ENCODE measurements around the gene ZC3H12D.
"Not testable (repeated sequence)": the region's sequence is repeated elsewhere in the genome, so short reads cannot be mapped to it uniquely, and the experiment has no call there.

DNA sequence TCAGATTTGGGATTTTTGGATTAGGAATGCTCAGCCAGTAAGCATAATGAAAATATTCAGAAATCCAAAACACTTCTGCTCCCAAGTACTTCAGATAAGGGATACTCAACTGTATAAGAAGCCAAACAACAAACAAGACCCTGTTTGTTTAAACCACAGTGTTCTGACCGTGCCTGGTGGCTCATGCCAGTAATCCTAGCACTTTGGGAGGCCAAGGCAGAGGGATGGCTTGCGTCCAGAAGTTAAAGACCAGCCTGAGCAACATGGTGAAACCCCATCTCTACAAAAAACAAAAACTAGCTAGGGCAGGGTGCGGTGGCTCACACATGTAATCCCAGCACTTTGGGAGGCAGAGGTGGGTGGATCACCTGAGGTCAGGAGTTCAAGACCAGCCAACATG lies 24.6 kb downstream of the ZC3H12D start:
- not testable (repeated sequence) for TF ChIP-seq EP300, POLR2A (IDR thresholded peaks at IDR 0.05)
- TF ChIP-seq, protein P1, sequence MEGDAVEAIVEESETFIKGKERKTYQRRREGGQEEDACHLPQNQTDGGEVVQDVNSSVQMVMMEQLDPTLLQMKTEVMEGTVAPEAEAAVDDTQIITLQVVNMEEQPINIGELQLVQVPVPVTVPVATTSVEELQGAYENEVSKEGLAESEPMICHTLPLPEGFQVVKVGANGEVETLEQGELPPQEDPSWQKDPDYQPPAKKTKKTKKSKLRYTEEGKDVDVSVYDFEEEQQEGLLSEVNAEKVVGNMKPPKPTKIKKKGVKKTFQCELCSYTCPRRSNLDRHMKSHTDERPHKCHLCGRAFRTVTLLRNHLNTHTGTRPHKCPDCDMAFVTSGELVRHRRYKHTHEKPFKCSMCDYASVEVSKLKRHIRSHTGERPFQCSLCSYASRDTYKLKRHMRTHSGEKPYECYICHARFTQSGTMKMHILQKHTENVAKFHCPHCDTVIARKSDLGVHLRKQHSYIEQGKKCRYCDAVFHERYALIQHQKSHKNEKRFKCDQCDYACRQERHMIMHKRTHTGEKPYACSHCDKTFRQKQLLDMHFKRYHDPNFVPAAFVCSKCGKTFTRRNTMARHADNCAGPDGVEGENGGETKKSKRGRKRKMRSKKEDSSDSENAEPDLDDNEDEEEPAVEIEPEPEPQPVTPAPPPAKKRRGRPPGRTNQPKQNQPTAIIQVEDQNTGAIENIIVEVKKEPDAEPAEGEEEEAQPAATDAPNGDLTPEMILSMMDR (IDR thresholded peaks at IDR 0.05): not testable (repeated sequence)
